Neutrophil (primary cell): ENCODE data around the gene GPRIN3.

ENCODE experiments used
- H3K27ac ChIP-seq: fragments of 200-600 bp; sonication (generic); 2 replicates; pipeline ENCODE4 v1.5.1; 2016; ENCODE audit warnings: mild to moderate bottlenecking, moderate library complexity
- H3K27me3 ChIP-seq: fragments of 200-600 bp; sonication (generic); 2 replicates; pipeline ENCODE4 v1.6.0; 2016; ENCODE audit warnings: mild to moderate bottlenecking
- H3K36me3 ChIP-seq: fragments of 200-600 bp; sonication (generic); 2 replicates; pipeline ENCODE4 v1.5.1; 2017
- H3K4me1 ChIP-seq, 2 experiments: fragments of 200-600 bp in 1 of 2; sonication (generic) in 1 of 2; 1 replicate in 1 of 2; 2 replicates in 1 of 2; pipeline versions ENCODE4 v1.5.1 to v1.6.1; 2013 to 2016; ENCODE audit warnings: low read depth in 1 of 2, low read length in 1 of 2, mild to moderate bottlenecking in 1 of 2, moderate library complexity in 1 of 2; ENCODE audit not compliant: control insufficient read depth in 1 of 2, insufficient read depth in 1 of 2
- H3K4me3 ChIP-seq, 2 experiments: fragments of 200-600 bp in 1 of 2; sonication (generic) in 1 of 2; 1 replicate in 1 of 2; 2 replicates in 1 of 2; pipeline ENCODE4 v1.5.1; 2013 to 2016; ENCODE audit warnings: low read depth in 1 of 2, low read length in 1 of 2, mild to moderate bottlenecking in 1 of 2, moderate library complexity in 1 of 2
- H3K9me3 ChIP-seq: fragments of 200-600 bp; sonication (generic); 2 replicates; pipeline ENCODE4 v1.5.1; 2016
- TF ChIP-seq, protein P1 (sequence below): fragments of 200-600 bp; sonication (generic); IDR thresholded peaks from 2 replicates; pipeline ENCODE4 v1.5.1; 2016; ENCODE audit warnings: antibody characterized with exemption

The GPRIN3 gene

GRCh38 chr4:89294573-89295269 lies 12.9 kb downstream of the GPRIN3 start:
- H3K9me3 ChIP-seq, result no peaks in the 10 kb centered on the region
- H3K36me3 ChIP-seq, result no peaks in the 10 kb centered on the region
- no peak overlapping the region for H3K27ac ChIP-seq
- no peaks in the 10 kb centered on the region for H3K27me3 ChIP-seq
- H3K4me1 ChIP-seq, result peaks cover 32 to 39% of the 10 kb centered on the region in 2 experiments
- no peak overlapping the region for H3K4me3 ChIP-seq
- TF ChIP-seq, protein P1, sequence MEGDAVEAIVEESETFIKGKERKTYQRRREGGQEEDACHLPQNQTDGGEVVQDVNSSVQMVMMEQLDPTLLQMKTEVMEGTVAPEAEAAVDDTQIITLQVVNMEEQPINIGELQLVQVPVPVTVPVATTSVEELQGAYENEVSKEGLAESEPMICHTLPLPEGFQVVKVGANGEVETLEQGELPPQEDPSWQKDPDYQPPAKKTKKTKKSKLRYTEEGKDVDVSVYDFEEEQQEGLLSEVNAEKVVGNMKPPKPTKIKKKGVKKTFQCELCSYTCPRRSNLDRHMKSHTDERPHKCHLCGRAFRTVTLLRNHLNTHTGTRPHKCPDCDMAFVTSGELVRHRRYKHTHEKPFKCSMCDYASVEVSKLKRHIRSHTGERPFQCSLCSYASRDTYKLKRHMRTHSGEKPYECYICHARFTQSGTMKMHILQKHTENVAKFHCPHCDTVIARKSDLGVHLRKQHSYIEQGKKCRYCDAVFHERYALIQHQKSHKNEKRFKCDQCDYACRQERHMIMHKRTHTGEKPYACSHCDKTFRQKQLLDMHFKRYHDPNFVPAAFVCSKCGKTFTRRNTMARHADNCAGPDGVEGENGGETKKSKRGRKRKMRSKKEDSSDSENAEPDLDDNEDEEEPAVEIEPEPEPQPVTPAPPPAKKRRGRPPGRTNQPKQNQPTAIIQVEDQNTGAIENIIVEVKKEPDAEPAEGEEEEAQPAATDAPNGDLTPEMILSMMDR, result no peak

DNA sequence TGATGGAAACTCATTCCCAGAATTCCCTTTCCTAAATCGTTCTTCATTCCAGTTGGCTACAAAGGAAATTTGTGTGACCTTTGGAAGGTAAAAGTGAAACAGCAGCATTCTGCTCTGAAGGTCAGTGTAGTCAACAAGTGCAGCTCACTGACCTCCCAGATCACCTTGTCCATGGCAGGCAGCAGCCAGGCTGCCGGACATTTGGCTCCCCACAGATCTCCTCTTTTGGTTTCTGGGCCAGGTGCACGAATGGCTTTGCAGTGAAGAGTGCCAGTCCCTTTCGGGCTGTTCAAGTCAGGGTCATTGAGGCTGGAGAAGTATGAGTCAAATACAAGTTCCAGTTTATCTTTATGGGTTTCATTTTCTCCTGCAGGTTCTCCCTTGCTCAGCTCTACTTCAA lies 14.3 kb downstream of the GPRIN3 start:
- no peaks in the 10 kb centered on the region for H3K27me3 ChIP-seq
- no peak overlapping the region for H3K4me3 ChIP-seq
- H3K9me3 ChIP-seq, result no peaks in the 10 kb centered on the region
- H3K4me1 ChIP-seq, result peaks cover 18 to 24% of the 10 kb centered on the region in 2 experiments
- H3K36me3 ChIP-seq, result no peaks in the 10 kb centered on the region
- TF ChIP-seq, protein P1, result no peak
- no peak overlapping the region for H3K27ac ChIP-seq

DNA sequence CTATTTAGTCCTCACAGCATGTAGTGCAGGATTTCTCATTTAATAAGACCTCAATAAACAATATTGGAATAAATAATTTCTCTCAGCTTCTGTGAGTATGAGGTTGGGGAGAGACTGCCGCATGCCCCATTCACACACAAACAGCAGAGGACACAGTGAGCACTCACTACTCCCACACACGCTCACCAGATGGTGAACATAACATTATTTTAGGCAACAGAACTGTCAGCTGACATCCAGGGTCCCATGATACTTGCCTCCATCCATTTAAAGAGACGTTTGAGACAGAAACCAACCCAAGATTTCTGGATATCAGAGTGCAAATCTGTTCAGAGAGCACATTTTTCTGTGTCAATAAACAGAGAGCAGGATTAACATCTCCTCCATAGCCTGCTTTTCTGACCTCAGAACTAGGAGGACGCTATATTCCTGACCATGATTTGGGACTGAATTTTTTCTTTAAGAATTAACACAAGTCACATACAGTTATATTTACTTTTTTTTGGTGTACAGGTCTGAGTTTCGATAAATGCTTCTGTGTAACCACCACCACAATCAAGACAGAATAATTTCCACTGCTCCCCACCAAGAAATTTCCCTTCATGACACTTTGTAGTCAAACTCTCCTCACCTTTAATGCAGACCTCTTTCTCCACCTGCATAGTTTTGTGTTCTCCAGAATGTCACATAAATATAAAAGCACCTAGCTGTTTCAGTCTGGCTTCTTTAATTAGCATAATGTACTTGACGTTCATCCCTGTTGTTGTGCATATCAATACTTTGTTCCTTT lies 16.7 kb downstream of the GPRIN3 start:
- Histone ChIP-seq H3K27ac (no peak overlapping the region), H3K36me3 (no peaks in the 10 kb centered on the region), H3K4me1 (peaks cover 4 to 8% of the 10 kb centered on the region in 2 experiments), H3K27me3 (no peaks in the 10 kb centered on the region), H3K4me3 (no peak overlapping the region), H3K9me3 (no peaks in the 10 kb centered on the region)
- TF ChIP-seq, protein P1, result no peak

- Histone ChIP-seq H3K36me3 (no peaks in the 10 kb centered on the region), H3K4me1 (peaks cover 2 to 4% of the 10 kb centered on the region in 2 experiments), H3K27ac (no peak overlapping the region), H3K9me3 (no peaks in the 10 kb centered on the region), H3K27me3 (no peaks in the 10 kb centered on the region), H3K4me3 (no peak overlapping the region)
- TF ChIP-seq, protein P1, result no peak
Measured at GRCh38 chr4:89289312-89289711, 18.3 kb downstream of the GPRIN3 start.

GRCh38 chr4:89288430-89288829 lies 19.2 kb downstream of the GPRIN3 start:
- Histone ChIP-seq H3K27ac (no peak overlapping the region), H3K9me3 (no peaks in the 10 kb centered on the region), H3K36me3 (no peaks in the 10 kb centered on the region), H3K27me3 (no peaks in the 10 kb centered on the region), H3K4me3 (no peak overlapping the region), H3K4me1 (no peaks in the 10 kb centered on the region)
- TF ChIP-seq, protein P1, result no peak
